Ishikawa (cell line): ENCODE measurements around the gene MUL1.

Experiments used
- CEBPB ChIP-seq: IDR thresholded peaks from 2 replicates; pipeline ENCODE4 v1.6.1; 2012
- CREB1 ChIP-seq: IDR thresholded peaks from 2 replicates; pipeline ENCODE4 v1.6.1; 2012; ENCODE audit warnings: low read depth
- EGR1 ChIP-seq: IDR thresholded peaks from 2 replicates; pipeline ENCODE4 v1.6.1; 2012
- EP300 ChIP-seq: IDR thresholded peaks from 2 replicates; pipeline ENCODE4 v1.6.1; 2012; ENCODE audit warnings: borderline replicate concordance
- FOXM1 ChIP-seq: IDR thresholded peaks from 2 replicates; pipeline ENCODE4 v1.6.1; 2012; ENCODE audit warnings: low read depth, borderline replicate concordance
- NFIC ChIP-seq: IDR thresholded peaks from 2 replicates; pipeline ENCODE4 v1.6.1; 2012
- RAD21 ChIP-seq: IDR thresholded peaks from 2 replicates; pipeline ENCODE4 v1.6.1; 2012; ENCODE audit warnings: low read depth
- TAF1 ChIP-seq: IDR thresholded peaks from 2 replicates; pipeline ENCODE4 v1.6.1; 2012; ENCODE audit warnings: low read depth, mild to moderate bottlenecking
- TCF12 ChIP-seq: IDR thresholded peaks from 2 replicates; pipeline ENCODE4 v1.6.1; 2012; ENCODE audit warnings: low read depth
- TEAD4 ChIP-seq: IDR thresholded peaks from 2 replicates; pipeline ENCODE4 v1.6.1; 2012
- YY1 ChIP-seq: IDR thresholded peaks from 2 replicates; pipeline ENCODE4 v1.6.1; 2012; ENCODE audit warnings: low read depth
- ZBTB7A ChIP-seq: IDR thresholded peaks from 2 replicates; pipeline ENCODE4 v1.6.1; 2012; ENCODE audit warnings: low read depth
- TF ChIP-seq, protein P1 (sequence below): IDR thresholded peaks from 2 replicates; pipeline ENCODE4 v1.6.1; 2012; ENCODE audit warnings: low read depth, mild to moderate bottlenecking
- TF ChIP-seq, protein P2 (sequence below): IDR thresholded peaks from 2 replicates; pipeline ENCODE4 v1.6.1; 2012
- TF ChIP-seq, protein P3 (sequence below): IDR thresholded peaks from 2 replicates; pipeline ENCODE4 v1.6.1; 2012

The MUL1 gene

DNA sequence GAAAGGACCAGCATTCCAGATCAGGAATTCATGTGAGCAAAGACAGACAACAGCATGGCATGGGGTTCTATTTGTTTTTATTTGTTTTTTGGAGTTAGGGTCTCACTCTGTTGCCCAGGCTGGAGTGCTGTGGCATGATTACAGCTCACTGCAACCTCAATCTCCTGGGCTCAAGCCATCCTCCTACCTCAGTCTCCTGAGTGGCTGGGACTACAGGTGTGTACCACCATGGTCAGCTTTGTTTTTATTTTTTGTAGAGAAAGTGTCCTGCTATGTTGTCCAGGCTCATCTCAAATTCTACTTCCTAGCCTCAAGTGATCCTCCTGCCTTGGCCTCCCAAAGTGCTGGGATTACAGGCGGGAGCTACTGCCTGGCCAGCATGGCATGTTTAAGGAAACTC, 12.3 kb downstream of the MUL1 start:
- no peak for TF ChIP-seq FOXM1
- no peak for TF ChIP-seq TEAD4
- TF ChIP-seq TAF1, result no peak
- TF ChIP-seq NFIC, result no peak
- TF ChIP-seq TCF12, result no peak
- TF ChIP-seq, protein P1, sequence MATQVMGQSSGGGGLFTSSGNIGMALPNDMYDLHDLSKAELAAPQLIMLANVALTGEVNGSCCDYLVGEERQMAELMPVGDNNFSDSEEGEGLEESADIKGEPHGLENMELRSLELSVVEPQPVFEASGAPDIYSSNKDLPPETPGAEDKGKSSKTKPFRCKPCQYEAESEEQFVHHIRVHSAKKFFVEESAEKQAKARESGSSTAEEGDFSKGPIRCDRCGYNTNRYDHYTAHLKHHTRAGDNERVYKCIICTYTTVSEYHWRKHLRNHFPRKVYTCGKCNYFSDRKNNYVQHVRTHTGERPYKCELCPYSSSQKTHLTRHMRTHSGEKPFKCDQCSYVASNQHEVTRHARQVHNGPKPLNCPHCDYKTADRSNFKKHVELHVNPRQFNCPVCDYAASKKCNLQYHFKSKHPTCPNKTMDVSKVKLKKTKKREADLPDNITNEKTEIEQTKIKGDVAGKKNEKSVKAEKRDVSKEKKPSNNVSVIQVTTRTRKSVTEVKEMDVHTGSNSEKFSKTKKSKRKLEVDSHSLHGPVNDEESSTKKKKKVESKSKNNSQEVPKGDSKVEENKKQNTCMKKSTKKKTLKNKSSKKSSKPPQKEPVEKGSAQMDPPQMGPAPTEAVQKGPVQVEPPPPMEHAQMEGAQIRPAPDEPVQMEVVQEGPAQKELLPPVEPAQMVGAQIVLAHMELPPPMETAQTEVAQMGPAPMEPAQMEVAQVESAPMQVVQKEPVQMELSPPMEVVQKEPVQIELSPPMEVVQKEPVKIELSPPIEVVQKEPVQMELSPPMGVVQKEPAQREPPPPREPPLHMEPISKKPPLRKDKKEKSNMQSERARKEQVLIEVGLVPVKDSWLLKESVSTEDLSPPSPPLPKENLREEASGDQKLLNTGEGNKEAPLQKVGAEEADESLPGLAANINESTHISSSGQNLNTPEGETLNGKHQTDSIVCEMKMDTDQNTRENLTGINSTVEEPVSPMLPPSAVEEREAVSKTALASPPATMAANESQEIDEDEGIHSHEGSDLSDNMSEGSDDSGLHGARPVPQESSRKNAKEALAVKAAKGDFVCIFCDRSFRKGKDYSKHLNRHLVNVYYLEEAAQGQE, result no peak
- TF ChIP-seq, protein P2, sequence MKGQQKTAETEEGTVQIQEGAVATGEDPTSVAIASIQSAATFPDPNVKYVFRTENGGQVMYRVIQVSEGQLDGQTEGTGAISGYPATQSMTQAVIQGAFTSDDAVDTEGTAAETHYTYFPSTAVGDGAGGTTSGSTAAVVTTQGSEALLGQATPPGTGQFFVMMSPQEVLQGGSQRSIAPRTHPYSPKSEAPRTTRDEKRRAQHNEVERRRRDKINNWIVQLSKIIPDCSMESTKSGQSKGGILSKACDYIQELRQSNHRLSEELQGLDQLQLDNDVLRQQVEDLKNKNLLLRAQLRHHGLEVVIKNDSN, result no peak
- no peak for TF ChIP-seq CREB1
- TF ChIP-seq ZBTB7A, result no peak
- no peak for TF ChIP-seq CEBPB
- TF ChIP-seq EP300, result no peak
- no peak for TF ChIP-seq EGR1
- TF ChIP-seq, protein P3, sequence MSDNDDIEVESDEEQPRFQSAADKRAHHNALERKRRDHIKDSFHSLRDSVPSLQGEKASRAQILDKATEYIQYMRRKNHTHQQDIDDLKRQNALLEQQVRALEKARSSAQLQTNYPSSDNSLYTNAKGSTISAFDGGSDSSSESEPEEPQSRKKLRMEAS, result no peak
- no peak for TF ChIP-seq RAD21
- TF ChIP-seq YY1, result no peak

DNA sequence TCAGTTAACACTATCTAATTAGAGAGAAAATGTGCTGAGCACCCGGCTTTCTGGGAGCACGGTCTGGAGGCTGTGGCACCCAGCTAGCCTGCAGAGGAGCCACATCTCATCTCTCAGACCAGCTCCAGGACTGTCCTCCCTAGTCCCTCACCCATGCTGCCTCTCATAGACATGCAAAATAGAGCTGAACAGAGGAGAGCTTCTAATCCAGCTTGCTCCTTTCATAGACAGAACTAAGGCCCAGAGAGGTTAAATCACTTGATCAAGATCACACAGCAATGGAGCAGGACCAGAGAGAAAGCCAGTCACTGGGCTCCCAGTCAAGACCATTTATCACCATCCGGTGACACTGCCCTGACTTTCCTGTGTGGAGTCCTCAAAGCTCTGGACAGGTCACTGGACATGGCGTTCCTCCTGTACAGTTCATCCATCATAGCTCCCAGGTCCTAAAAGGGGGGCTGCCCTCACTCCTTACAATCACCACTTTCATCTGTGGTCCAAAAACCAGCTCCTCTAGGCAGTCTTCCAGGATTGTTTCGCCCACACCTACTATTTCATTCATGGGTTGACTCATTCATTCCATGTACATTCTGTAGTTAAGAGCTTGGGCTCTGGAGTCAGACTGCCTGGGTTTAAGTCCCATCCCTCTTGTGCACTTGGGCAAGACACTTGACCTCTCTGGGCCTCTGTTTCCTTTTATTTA, 13.2 kb downstream of the MUL1 start:
- TF ChIP-seq NFIC, result 0 out of 2 replicates have a peak, but pooled peaks have one; percentile 14
- no peak for TF ChIP-seq YY1

DNA sequence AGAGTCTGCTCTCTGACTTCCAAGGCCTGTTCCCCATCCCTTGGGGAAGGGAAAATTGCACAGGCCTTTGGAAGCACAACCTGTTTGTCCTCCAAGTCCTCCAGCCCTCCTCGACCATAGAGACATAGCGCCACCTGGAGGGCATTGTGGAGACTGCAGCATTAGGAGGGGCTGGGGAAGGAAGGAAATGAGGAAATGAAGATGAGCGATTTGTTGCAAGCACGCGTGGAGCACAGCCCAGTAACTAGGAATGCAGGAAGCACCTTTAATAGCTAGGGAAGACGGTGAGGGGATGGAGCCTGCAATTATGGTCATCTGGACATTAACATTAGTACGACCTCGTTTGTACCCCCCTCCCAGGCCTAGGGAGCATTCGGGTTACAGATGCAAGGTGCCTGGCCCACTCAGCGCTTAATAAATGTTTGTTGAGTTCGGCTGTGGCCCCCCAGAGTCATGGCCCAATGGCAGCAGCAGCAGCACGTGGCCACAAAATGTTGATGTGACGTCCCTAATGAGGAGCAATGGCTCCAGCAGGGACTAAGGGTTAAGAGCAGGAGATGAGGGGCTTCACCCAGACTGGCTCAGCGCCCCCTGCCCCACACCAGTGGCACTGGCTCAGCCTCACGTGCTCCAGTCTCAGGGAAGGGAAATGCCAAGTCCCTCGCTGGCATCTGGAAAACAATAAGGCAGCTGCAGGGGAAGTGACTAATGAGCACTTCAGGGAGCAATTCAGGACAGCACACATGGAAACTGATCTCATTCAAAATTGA, 13.9 kb downstream of the MUL1 start:
- no peak for TF ChIP-seq CEBPB
- no peak for TF ChIP-seq TAF1
- TF ChIP-seq, protein P3, result peak; percentile 11; the same call in 1 of the 2 replicates
- TF ChIP-seq, protein P1, result no peak
- TF ChIP-seq, protein P2, result peak; percentile 62
- peak; percentile 100 for TF ChIP-seq RAD21
- no peak for TF ChIP-seq ZBTB7A
- TF ChIP-seq EGR1, result no peak

DNA sequence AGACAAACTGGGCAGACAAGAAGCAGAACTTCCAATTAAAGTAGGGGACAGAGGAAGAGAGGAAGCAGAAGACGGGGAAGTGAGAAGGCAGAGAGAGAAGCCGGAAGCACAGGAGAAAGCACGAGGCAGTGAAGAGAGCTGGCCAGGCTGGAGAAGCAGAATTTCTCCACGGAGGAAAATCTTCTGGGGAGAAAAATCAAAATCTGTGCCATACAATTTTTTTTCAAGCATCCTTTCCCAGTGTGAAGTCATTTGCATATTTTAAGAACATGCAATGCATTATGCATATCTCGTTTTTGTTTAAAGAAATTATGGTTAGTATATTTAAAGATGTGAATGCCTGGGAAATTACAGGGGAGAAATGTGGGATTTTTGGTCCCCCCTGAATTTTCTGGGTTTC, 14.6 kb downstream of the MUL1 start:
- TF ChIP-seq, protein P1, result no peak
- TF ChIP-seq CREB1 (no peak), TAF1 (no peak), RAD21 (no peak), TCF12 (no peak), YY1 (no peak)
- TF ChIP-seq, protein P3, result no peak
